T-cell (primary cell): ENCODE results near the gene SPCS3. TPM values are rescaled to one million over a fixed set of nuclear protein-coding genes. Genes with fewer than 3 reads are reported as not detected.
"Not testable (repeated sequence)": the region's sequence is repeated elsewhere in the genome, so short reads cannot be mapped to it uniquely, and the experiment has no call there.

Experiments used
- ATAC-seq, 4 experiments: fragments of 200-7000 bp in 3 of 4; fragments of 150-1000 bp in 1 of 4; cut with Tn5 transposase; replicated peaks in 1 of 4; 1 replicate in 3 of 4; 2 replicates in 1 of 4; pipeline ENCODE4 v1.10.0; 2021; ENCODE audit warnings: moderate library complexity in 3 of 4, mild to moderate bottlenecking in 2 of 4, moderate number of reproducible peaks in 1 of 4
- CTCF ChIA-PET, 2 donors: fragments of 300-600 bp; sonication (Branson Sonifier 250); formaldehyde crosslinking; loops; one replicate each; lab custom pipeline; 2022; ENCODE audit warnings: antibody characterized with exemption in 2 of 2; lab: Charles Lee
- POLR2A ChIA-PET, 2 donors: fragments of 300-600 bp; sonication (Branson Sonifier 250); formaldehyde crosslinking; loops; one replicate each; lab custom pipeline; 2022; ENCODE audit warnings: antibody characterized with exemption in 2 of 2; lab: Charles Lee
- DNase-seq, 35 experiments: peaks; one replicate each; pipeline versions ENCODE4 v3.0.0 to v3.0.0-alpha.2; 2013 to 2023
- H3K27ac ChIP-seq: one replicate; pipeline ENCODE4 v1.5.1; 2013; ENCODE audit warnings: low read length
- H3K27me3 ChIP-seq, 2 experiments: replicated peaks in 1 of 2; 1 replicate in 1 of 2; 2 replicates in 1 of 2; pipeline versions ENCODE4 v1.6.1 to v1.7.0; 2013; ENCODE audit warnings: low read length in 1 of 2, mixed read lengths in 1 of 2; ENCODE audit not compliant: control insufficient read depth in 2 of 2, insufficient read depth in 2 of 2; ENCODE audit errors: extremely low read depth in 1 of 2
- H3K36me3 ChIP-seq, 2 donors: 1 replicate in 1 of 2; 2 replicates in 1 of 2; pipeline versions ENCODE4 v1.6.1 to v1.7.0; 2013; ENCODE audit warnings: low read length in 1 of 2; ENCODE audit not compliant: control insufficient read depth in 2 of 2, insufficient read depth in 1 of 2; ENCODE audit errors: extremely low read depth in 1 of 2
- H3K4me1 ChIP-seq, 2 experiments: 1 replicate in 1 of 2; 2 replicates in 1 of 2; pipeline versions ENCODE4 v1.6.1 to v1.7.0; 2013; ENCODE audit warnings: low read length in 2 of 2, mixed read lengths in 1 of 2; ENCODE audit not compliant: insufficient read depth in 2 of 2, control insufficient read depth in 1 of 2; ENCODE audit errors: extremely low read depth in 1 of 2
- H3K4me3 ChIP-seq, 2 donors: 1 replicate in 1 of 2; 2 replicates in 1 of 2; pipeline versions ENCODE4 v1.5.1 to v1.7.0; 2013; ENCODE audit warnings: mild to moderate bottlenecking in 2 of 2, low read length in 1 of 2, moderate library complexity in 1 of 2; ENCODE audit not compliant: control insufficient read depth in 1 of 2; ENCODE audit errors: extremely low read depth in 1 of 2
- H3K9me3 ChIP-seq: 2 replicates; pipeline ENCODE4 v1.7.0; 2013
- H3K27ac Mint-ChIP-seq, 2 donors: one replicate each; pipeline ENCODE4 v1.8.0; 2020 to 2021; ENCODE audit warnings: mild to moderate bottlenecking in 2 of 2, mixed read lengths in 2 of 2
- H3K27me3 Mint-ChIP-seq, 2 donors: one replicate each; pipeline ENCODE4 v1.8.0; 2021 to 2022; ENCODE audit warnings: mixed read lengths in 2 of 2
- H3K36me3 Mint-ChIP-seq: one replicate; pipeline ENCODE4 v1.8.0; 2021; ENCODE audit warnings: mixed read lengths
- H3K4me1 Mint-ChIP-seq, 3 donors: one replicate each; pipeline ENCODE4 v1.8.0; 2020 to 2022; ENCODE audit warnings: mixed read lengths in 3 of 3, mild to moderate bottlenecking in 1 of 3
- H3K4me3 Mint-ChIP-seq, 3 donors: one replicate each; pipeline ENCODE4 v1.8.0; 2020 to 2022; ENCODE audit warnings: mild to moderate bottlenecking in 3 of 3, mixed read lengths in 3 of 3, moderate library complexity in 3 of 3
- H3K9me3 Mint-ChIP-seq, 3 donors: one replicate each; pipeline ENCODE4 v1.8.0; 2020 to 2022; ENCODE audit warnings: mixed read lengths in 3 of 3
- WGBS: methylation state at CpG from one replicate; pipeline ENCODE4 v1.1.5; 2013; ENCODE audit warnings: missing lambda C conversion rate; ENCODE audit not compliant: insufficient coverage; 5-methylcytosine and 5-hydroxymethylcytosine counted together
- total RNA-seq, 35 experiments: library from RNA in 6 of 35; stranded (reverse) in 6 of 35; fragments of 120-200 nt in 1 of 35; gene quantifications; one replicate each; pipeline versions ENCODE4 v1.2.1 to v1.2.4 and lab custom pipeline; 2013 to 2026

Gene SPCS3
- total RNA-seq, 5 donors from 2014 or later (not counting 1 experiment from before 2014, with no cell fraction given): 137 to 163 (median 155) TPM

DNA sequence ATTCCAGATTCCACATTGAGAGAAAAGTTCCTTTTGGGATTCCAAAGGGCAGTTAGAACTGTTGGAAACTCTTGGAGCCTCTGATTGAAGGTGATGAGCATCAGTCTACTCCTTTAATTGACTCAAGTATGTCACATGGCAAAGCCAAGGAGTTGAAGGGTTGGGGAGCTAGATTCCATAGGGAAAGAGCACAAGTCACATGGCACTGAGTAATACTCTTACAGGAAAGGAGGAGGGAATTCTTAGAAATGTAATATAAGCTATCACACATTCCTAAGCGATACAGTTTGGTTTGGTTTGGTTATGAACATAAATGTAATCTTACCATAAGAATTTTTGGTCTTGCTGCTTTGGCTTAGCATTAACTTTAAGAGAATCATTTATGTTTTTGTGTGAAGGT lies 15.7 kb downstream of the SPCS3 start:
- Histone ChIP-seq H3K36me3 (peaks cover 0 to 9% of the 10 kb centered on the region in 2 donors), H3K9me3 (no peaks in the 10 kb centered on the region), H3K4me3 (no peak overlapping the region), H3K27me3 (no peaks in the 10 kb centered on the region), H3K27ac (no peak overlapping the region), H3K4me1 (peaks cover 3 to 5% of the 10 kb centered on the region in 2 experiments)
- ChIA-PET POLR2A (no interaction called here), CTCF (no interaction called here)
- ATAC-seq (no peak), DNase-seq (no peak)
- no CpG with 5 or more reads among the region's 1 CpG for WGBS
- peaks cover 27% of the 10 kb centered on the region for H3K36me3 Mint-ChIP-seq
- no peaks in the 10 kb centered on the region for H3K27me3 Mint-ChIP-seq
- H3K9me3 Mint-ChIP-seq: no peaks in the 10 kb centered on the region
- H3K27ac Mint-ChIP-seq: no peak overlapping the region
- peaks cover 27 to 36% (median 33%) of the 10 kb centered on the region in 3 donors for H3K4me1 Mint-ChIP-seq
- no peak overlapping the region for H3K4me3 Mint-ChIP-seq

DNA sequence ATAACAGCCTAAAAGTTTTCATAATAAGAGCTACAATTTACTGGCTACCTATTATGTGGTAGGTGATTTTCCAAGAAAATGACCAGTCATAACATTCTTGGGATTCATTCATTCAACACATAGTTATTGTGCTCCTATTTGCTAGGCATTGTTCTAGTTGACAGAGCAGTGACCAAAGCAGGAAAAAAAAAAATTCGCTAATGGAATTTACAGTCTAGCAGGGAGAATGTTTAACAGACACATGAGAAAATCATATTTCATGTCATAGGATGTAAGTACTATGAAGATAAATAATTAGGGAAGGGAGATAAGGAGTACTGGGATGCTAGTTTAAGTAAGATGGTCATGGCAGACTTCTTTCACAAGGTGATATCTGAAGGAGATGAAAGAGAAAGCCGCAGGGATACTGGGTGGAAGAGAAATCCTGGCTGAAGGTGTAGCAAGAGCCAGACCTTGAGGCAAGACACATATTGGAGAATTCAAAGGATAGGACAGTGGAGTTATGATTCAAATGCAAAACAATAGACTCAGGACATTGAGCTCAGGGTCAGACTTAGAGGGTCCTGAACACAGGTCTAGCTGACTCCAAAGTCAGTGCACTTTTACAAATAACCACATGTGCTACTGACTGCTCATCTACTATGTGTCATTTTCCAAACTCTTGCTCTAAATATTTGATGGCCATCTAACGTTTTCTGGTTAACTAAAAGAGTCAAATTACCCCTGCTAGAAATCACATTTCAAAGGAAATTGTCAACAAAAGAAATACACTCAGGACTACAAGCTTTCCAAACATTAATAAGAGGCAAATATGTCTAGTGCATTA lies 20.4 kb downstream of the SPCS3 start:
- 100% methylated on average over 2 of the region's 3 CpGs for WGBS
- ATAC-seq (no peak), DNase-seq (no peak)
- CTCF ChIA-PET: interaction anchor here (0.5 to 4.2 kb wide), 26 partner anchors 9 to 1575 kb away, joined by 3 to 18 read pairs (median 4); no protein-coding TSS in a partner anchor
- Mint-ChIP-seq H3K27ac (no peak overlapping the region), H3K9me3 (peaks cover 5 to 12% (median 10%) of the 10 kb centered on the region in 3 donors), H3K4me3 (no peak overlapping the region), H3K27me3 (no peaks in the 10 kb centered on the region), H3K4me1 (peaks cover 7 to 23% (median 16%) of the 10 kb centered on the region in 3 donors), H3K36me3 (peaks cover 14% of the 10 kb centered on the region)
- no peaks in the 10 kb centered on the region for H3K4me1 ChIP-seq
- peaks cover 0 to 9% of the 10 kb centered on the region in 2 experiments for H3K27me3 ChIP-seq
- POLR2A ChIA-PET: interaction anchor here in 1 of 2 donors (0.5 kb wide), 1 partner anchor 145 kb away, joined by 7 read pairs; no protein-coding TSS in a partner anchor
- no peak overlapping the region for H3K4me3 ChIP-seq
- no peak overlapping the region for H3K27ac ChIP-seq
- H3K9me3 ChIP-seq: no peaks in the 10 kb centered on the region
- H3K36me3 ChIP-seq: no peaks in the 10 kb centered on the region

DNA sequence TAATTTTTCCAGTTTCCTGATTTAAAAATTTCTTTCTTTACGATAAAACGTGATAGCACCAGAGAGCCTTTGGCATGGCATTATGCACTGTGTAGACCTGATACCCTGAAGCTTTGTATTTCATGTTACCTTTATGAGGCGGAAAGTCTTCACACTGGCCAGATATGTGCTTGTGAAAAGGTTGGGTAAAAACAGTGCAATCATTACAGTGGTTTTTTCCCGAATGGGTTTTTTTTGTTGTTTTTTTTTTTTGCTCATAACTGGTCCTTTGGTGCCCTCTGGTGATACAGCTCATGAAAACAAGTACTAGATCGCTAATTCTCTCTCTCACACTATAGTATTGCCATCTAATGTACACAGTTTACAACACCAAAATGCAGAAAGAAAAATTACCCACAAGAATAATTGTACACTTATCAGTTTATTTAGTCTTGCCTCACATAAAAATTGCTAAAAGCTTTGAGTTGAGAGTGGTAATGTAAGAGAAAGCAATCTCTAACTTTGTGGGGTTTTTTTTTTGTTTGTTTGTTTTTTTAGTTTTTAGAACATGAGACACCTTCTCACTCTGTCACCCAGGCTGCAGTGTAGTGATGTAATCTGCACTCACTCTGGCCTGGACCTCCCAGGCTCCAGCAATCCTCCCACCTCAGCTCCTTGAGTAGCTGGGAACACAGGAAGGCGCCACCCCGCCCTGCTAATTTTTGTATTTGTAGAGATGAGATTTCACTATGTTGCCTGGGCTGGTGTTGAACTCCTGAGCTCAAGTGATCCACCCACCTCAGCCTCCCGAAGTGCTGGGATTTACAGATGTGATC lies 21.3 kb downstream of the SPCS3 start:
- H3K9me3 ChIP-seq: no peaks in the 10 kb centered on the region
- DNase-seq (peak in 4 of 35 experiments; percentile 14 to 69 (median 28)), ATAC-seq (peak in 2 of 4 experiments; percentile 27 to 49)
- H3K9me3 Mint-ChIP-seq: peaks cover 5 to 14% (median 12%) of the 10 kb centered on the region in 3 donors
- CTCF ChIA-PET: interaction anchor here (0.5 to 4.2 kb wide), 34 partner anchors 9 to 1575 kb away, joined by 3 to 18 read pairs (median 4); no protein-coding TSS in a partner anchor
- H3K4me1 Mint-ChIP-seq: peaks cover 0 to 18% (median 11%) of the 10 kb centered on the region in 3 donors
- H3K36me3 Mint-ChIP-seq: peaks cover 8% of the 10 kb centered on the region
- no peaks in the 10 kb centered on the region for H3K27me3 Mint-ChIP-seq
- POLR2A ChIA-PET: no interaction called here
- peaks cover 0 to 9% of the 10 kb centered on the region in 2 experiments for H3K27me3 ChIP-seq
- no peak overlapping the region for H3K4me3 ChIP-seq
- no peak overlapping the region for H3K27ac ChIP-seq
- no peaks in the 10 kb centered on the region for H3K4me1 ChIP-seq
- no peak overlapping the region for H3K4me3 Mint-ChIP-seq
- no peaks in the 10 kb centered on the region for H3K36me3 ChIP-seq
- 78% methylated on average over 3 of the region's 8 CpGs for WGBS
- H3K27ac Mint-ChIP-seq: no peak overlapping the region

DNA sequence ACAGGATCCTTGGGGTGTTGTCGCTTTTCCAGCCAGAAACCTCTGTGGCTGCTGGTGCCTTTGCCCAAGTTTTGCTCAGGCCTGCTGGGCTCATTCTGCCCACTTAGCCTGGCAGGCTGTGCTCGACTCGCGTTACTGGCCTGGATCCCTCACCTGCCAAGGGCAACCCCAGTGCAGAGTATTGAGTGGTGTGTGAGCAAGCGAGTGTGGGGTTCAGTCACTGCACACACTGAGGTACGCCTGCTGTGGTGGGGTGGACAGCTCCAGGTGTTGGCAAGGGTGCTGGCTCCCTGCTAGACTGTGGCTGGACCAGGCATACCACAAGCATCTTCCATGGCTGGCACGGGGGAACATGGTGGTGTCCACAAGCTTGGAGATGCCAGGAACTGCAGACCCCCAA lies 22.6 kb downstream of the SPCS3 start:
- no peak for DNase-seq
- Mint-ChIP-seq H3K27ac (no peak overlapping the region), H3K4me1 (peaks cover 0 to 11% (median 9%) of the 10 kb centered on the region in 3 donors), H3K4me3 (no peak overlapping the region), H3K9me3 (peaks cover 5 to 14% (median 12%) of the 10 kb centered on the region in 3 donors), H3K27me3 (no peaks in the 10 kb centered on the region), H3K36me3 (peaks cover 8% of the 10 kb centered on the region)
- no peaks in the 10 kb centered on the region for H3K4me1 ChIP-seq
- no peak overlapping the region for H3K27ac ChIP-seq
- POLR2A ChIA-PET: no interaction called here
- H3K4me3 ChIP-seq: no peak overlapping the region
- CTCF ChIA-PET: interaction anchor here (0.6 to 4.2 kb wide), 5 partner anchors 18 to 684 kb away, joined by 3 to 18 read pairs (median 4); no protein-coding TSS in a partner anchor
- no peak for ATAC-seq
- peaks cover 0 to 9% of the 10 kb centered on the region in 2 experiments for H3K27me3 ChIP-seq
- no peaks in the 10 kb centered on the region for H3K9me3 ChIP-seq
- H3K36me3 ChIP-seq: no peaks in the 10 kb centered on the region
- 98% methylated on average over 7 of the region's 7 CpGs for WGBS

DNA sequence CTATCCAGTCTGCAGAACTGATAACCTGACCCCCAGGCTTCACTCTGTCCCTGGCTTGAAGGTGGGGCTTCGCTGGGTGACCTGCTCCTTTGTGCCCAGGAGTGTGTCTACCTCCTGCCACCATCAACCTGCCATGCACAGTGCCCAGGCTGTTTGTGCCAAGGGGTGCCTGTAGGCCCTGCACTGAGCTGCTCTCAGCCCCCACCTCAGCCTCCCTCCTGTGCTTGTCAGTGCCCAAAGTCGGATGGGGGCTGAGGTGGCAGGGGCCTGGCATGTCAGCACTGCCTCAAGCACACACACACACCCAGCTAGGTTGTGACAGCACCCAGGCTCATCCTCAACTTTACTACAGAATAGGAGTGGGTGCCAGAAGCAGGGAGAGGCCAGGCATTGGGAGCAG lies 23.5 kb downstream of the SPCS3 start:
- H3K36me3 Mint-ChIP-seq: peaks cover 8% of the 10 kb centered on the region
- no peak overlapping the region for H3K4me3 ChIP-seq
- peaks cover 0 to 9% of the 10 kb centered on the region in 2 experiments for H3K27me3 ChIP-seq
- DNase-seq: no peak
- H3K4me3 Mint-ChIP-seq: no peak overlapping the region
- 89% methylated on average over 1 of the region's 2 CpGs for WGBS
- ChIA-PET CTCF (interaction anchor here (0.6 to 4.2 kb wide), 4 partner anchors 19 to 1310 kb away, joined by 3 to 18 read pairs (median 4); no protein-coding TSS in a partner anchor), POLR2A (no interaction called here)
- H3K9me3 ChIP-seq: no peaks in the 10 kb centered on the region
- H3K27ac Mint-ChIP-seq: no peak overlapping the region
- peaks cover 0 to 11% (median 9%) of the 10 kb centered on the region in 3 donors for H3K4me1 Mint-ChIP-seq
- no peak overlapping the region for H3K27ac ChIP-seq
- peaks cover 5 to 14% (median 12%) of the 10 kb centered on the region in 3 donors for H3K9me3 Mint-ChIP-seq
- ATAC-seq: no peak
- no peaks in the 10 kb centered on the region for H3K27me3 Mint-ChIP-seq
- no peaks in the 10 kb centered on the region for H3K4me1 ChIP-seq
- no peaks in the 10 kb centered on the region for H3K36me3 ChIP-seq

DNA sequence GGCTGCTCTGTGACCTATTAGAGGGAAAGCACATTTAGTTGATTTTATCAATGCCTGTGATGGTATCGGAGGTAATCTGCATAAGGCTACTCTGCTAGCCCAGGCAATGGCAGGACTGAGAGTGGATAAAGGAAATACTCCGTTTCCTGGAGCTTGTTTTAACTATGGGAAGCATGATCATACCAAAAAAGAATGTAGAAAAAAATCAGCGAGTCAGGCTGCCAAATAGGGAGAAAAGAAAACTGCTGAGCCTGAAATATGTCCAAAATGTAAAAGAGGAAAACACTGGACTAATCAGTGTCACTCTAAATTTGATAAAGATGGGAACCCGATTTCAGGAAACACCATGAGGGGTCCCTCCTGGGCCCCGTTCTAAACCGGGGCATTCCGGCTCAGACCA lies 25.6 kb downstream of the SPCS3 start:
- H3K4me1 Mint-ChIP-seq: not testable (repeated sequence)

More for the DNA sequence above, 25.6 kb downstream of the SPCS3 start:
- ATAC-seq, H3K27ac Mint-ChIP-seq, H3K27ac ChIP-seq, DNase-seq, H3K4me1 ChIP-seq, CTCF ChIA-PET, POLR2A ChIA-PET, H3K36me3 ChIP-seq, H3K27me3 ChIP-seq, H3K27me3 Mint-ChIP-seq, H3K4me3 Mint-ChIP-seq, H3K4me3 ChIP-seq, H3K9me3 ChIP-seq: not testable (repeated sequence)
- Mint-ChIP-seq H3K36me3 (peaks cover 25% of the 10 kb centered on the region), H3K9me3 (peaks cover 5 to 14% (median 12%) of the 10 kb centered on the region in 3 donors)
- 86% methylated on average over 2 of the region's 7 CpGs for WGBS
